Smooth muscle cell (in vitro differentiated cells): ENCODE data around the gene MRPS6. TPM values are rescaled to one million over a fixed set of nuclear protein-coding genes. Genes with fewer than 3 reads are reported as not detected.

ENCODE experiments used
- DNase-seq: peaks from one replicate; lab custom pipeline; 2025; ENCODE audit not compliant: unreplicated experiment; lab: John Stamatoyannopoulos, UW
- H2AFZ ChIP-seq: fragments of 200-600 bp; sonication (generic); 2 replicates; pipeline ENCODE4 v1.6.0; 2016; ENCODE audit warnings: antibody characterized with exemption, low read depth, mild to moderate bottlenecking
- H3F3A ChIP-seq: fragments of 200-600 bp; sonication (generic); 2 replicates; pipeline ENCODE4 v1.6.0; 2017; ENCODE audit warnings: antibody characterized with exemption, low read depth
- H3K27ac ChIP-seq: fragments of 200-600 bp; sonication (generic); 2 replicates; pipeline ENCODE4 v1.5.1; 2016; ENCODE audit warnings: low read depth, mild to moderate bottlenecking
- H3K27me3 ChIP-seq: fragments of 200-600 bp; sonication (generic); 2 replicates; pipeline ENCODE4 v1.6.1; 2016; ENCODE audit warnings: low read depth, mild to moderate bottlenecking
- H3K36me3 ChIP-seq: fragments of 200-600 bp; sonication (generic); 2 replicates; pipeline ENCODE4 v1.5.1; 2016; ENCODE audit warnings: low read depth
- H3K4me1 ChIP-seq: fragments of 200-600 bp; sonication (generic); 2 replicates; pipeline ENCODE4 v1.5.1; 2016; ENCODE audit warnings: low read depth
- H3K4me2 ChIP-seq: fragments of 200-600 bp; sonication (generic); 2 replicates; pipeline ENCODE4 v1.6.0; 2016; ENCODE audit warnings: mild to moderate bottlenecking
- H3K4me3 ChIP-seq: fragments of 200-600 bp; sonication (generic); 2 replicates; pipeline ENCODE4 v1.5.1; 2016; ENCODE audit warnings: mild to moderate bottlenecking
- H3K79me2 ChIP-seq: fragments of 200-600 bp; sonication (generic); 2 replicates; pipeline ENCODE4 v1.6.0; 2016; ENCODE audit warnings: low read depth, mild to moderate bottlenecking
- H3K9ac ChIP-seq: fragments of 200-600 bp; sonication (generic); 2 replicates; pipeline ENCODE4 v1.6.0; 2016; ENCODE audit warnings: low read depth
- H3K9me3 ChIP-seq: fragments of 200-600 bp; sonication (generic); replicated peaks from 2 replicates; pipeline ENCODE4 v1.5.1; 2016; ENCODE audit warnings: low read depth
- H4K20me1 ChIP-seq: fragments of 200-600 bp; sonication (generic); 2 replicates; pipeline ENCODE4 v1.6.0; 2016; ENCODE audit warnings: low read depth
- CTCF ChIP-seq: fragments of 200-600 bp; sonication (generic); IDR thresholded peaks from 2 replicates; pipeline ENCODE4 v1.5.1; 2017; ENCODE audit warnings: borderline replicate concordance, mild to moderate bottlenecking, antibody characterized with exemption; ENCODE audit not compliant: insufficient read depth, poor library complexity, severe bottlenecking
- WGBS: methylation state at CpG from one replicate; pipeline ENCODE4 v1.1.7; 2016; ENCODE audit warnings: low lambda C conversion rate; 5-methylcytosine and 5-hydroxymethylcytosine counted together
- polyA plus RNA-seq: library from polyadenylated mRNA; unstranded; fragments of >200 nt; fragmentation: Nextera tagmentation; extraction: Ambion mirVana; gene quantifications from 2 replicates; pipeline ENCODE4 v1.2.1, GENCODE V29; 2016
- total RNA-seq: library from RNA; depleted of rRNA; stranded (reverse); fragments of >200 nt; gene quantifications from 2 replicates; pipeline ENCODE4 v1.2.3, GENCODE V29; 2014

MRPS6 gene
- total and polyA plus RNA-seq, 2 experiments from 2014 or later = 47.8 to 152 TPM

DNA sequence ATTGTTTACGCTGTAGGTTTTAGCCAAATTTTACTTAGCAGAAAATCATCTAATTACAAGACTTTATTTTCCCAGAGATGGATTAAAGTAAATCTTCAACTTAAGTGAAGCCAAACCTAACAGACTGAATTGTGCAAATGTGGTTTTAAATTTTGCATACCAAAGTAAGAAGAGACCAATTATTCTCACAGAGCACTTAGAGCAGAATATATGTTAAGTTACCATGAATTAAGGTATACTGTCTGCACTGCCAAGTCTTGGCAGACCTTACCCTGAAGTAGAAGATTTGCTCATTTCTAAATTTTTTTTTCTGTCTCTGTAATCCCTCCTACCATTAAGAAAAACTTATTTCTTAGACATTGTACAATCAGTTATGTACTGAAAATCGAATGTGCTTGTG lies 24.1 kb downstream of the MRPS6 start:
- 99% methylated on average over 2 of the region's 2 CpGs for WGBS
- TF ChIP-seq CTCF = no peak
- H3K4me2 ChIP-seq = no peak overlapping the region
- peaks cover 25% of the 10 kb centered on the region for H3K4me1 ChIP-seq
- peaks cover 84% of the 10 kb centered on the region for H3K79me2 ChIP-seq
- H3K4me3 ChIP-seq = no peak overlapping the region
- no peaks in the 10 kb centered on the region for H3K27me3 ChIP-seq
- H3F3A ChIP-seq = no peaks in the 10 kb centered on the region
- H3K36me3 ChIP-seq = no peaks in the 10 kb centered on the region
- H3K9me3 ChIP-seq = no peaks in the 10 kb centered on the region
- no peak overlapping the region for H3K27ac ChIP-seq
- DNase-seq = no peak
- no peak overlapping the region for H3K9ac ChIP-seq
- no peak overlapping the region for H2AFZ ChIP-seq
- peaks cover 98% of the 10 kb centered on the region for H4K20me1 ChIP-seq

DNA sequence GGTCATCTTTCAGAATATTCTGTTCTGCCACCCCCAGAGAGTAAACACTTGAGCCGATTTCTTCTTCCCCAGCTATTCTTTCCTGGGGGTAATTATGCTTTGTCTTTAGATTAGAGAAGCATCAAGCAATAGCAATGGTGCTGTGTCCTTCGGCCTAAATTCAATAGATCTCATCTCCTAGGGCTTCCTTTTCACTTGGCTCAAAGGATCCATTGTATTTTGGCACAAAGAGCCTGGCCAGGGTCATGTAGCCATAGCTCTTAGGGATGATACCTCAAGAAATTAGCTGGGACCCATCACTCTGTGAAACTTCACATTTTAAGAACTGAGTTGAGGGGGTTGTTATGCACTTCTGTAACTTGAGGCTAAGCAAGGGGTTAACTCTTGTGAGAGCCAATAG lies 27.0 kb downstream of the MRPS6 start:
- H3K36me3 ChIP-seq = no peaks in the 10 kb centered on the region
- H3K4me1 ChIP-seq = peaks cover 27% of the 10 kb centered on the region
- DNase-seq = no peak
- 96% methylated on average over 2 of the region's 2 CpGs for WGBS
- H3K4me2 ChIP-seq = no peak overlapping the region
- no peak for TF ChIP-seq CTCF
- H3K4me3 ChIP-seq = no peak overlapping the region
- H3K9me3 ChIP-seq = no peaks in the 10 kb centered on the region
- no peaks in the 10 kb centered on the region for H3K27me3 ChIP-seq
- no peak overlapping the region for H3K9ac ChIP-seq
- H2AFZ ChIP-seq = no peak overlapping the region
- H3F3A ChIP-seq = no peaks in the 10 kb centered on the region
- H3K79me2 ChIP-seq = peaks cover 92% of the 10 kb centered on the region
- H3K27ac ChIP-seq = no peak overlapping the region
- H4K20me1 ChIP-seq = peaks cover 100% of the 10 kb centered on the region

- H3K27me3 ChIP-seq = no peaks in the 10 kb centered on the region
- no peak for DNase-seq
- no peak for TF ChIP-seq CTCF
- H3F3A ChIP-seq = no peaks in the 10 kb centered on the region
- H4K20me1 ChIP-seq = peaks cover 100% of the 10 kb centered on the region
- H3K79me2 ChIP-seq = peaks cover 91% of the 10 kb centered on the region
- H3K4me1 ChIP-seq = peaks cover 27% of the 10 kb centered on the region
- no peaks in the 10 kb centered on the region for H3K36me3 ChIP-seq
- no peak overlapping the region for H3K4me2 ChIP-seq
- H3K9ac ChIP-seq = no peak overlapping the region
- no peak overlapping the region for H2AFZ ChIP-seq
- WGBS = 64% methylated on average over 4 of the region's 4 CpGs
- H3K27ac ChIP-seq = no peak overlapping the region
- H3K4me3 ChIP-seq = no peak overlapping the region
- no peaks in the 10 kb centered on the region for H3K9me3 ChIP-seq
Observed at GRCh38 chr21:34100790-34101189, 27.4 kb downstream of the MRPS6 start.

DNA sequence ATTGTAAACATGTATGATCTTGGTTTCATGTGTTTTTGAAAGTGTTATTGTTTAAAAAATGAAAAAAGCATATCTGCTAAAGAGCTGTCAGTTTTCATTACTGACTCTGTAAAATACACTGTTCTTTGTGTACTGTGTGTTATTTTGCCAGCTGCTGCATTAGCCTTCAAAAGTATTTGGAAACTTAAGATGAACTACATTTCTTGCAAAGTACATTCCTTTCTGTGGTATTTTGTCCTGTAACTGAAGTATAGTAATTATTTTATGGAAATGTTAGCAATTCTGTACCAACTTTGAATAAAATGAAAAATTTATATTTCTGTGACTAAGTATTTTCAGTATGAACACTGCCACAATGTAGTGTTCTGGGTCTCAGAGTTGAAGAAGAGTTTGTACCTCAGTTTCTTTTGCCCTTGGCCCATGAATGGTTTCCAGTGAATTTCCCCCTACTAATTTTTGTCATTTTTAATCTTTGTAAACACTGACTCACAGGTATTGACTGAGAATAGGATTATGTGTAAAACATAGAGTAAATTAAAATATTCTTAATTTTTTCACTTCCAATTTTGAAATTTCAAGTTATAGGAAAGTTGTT lies 32.7 kb downstream of the MRPS6 start:
- TF ChIP-seq CTCF = no peak
- Histone ChIP-seq H3K9me3 (no peaks in the 10 kb centered on the region), H3K4me1 (peaks cover 24% of the 10 kb centered on the region), H3K27ac (no peak overlapping the region), H3K4me2 (no peak overlapping the region), H3K4me3 (no peak overlapping the region), H3F3A (no peaks in the 10 kb centered on the region), H2AFZ (no peak overlapping the region), H3K9ac (no peak overlapping the region), H3K27me3 (no peaks in the 10 kb centered on the region), H3K36me3 (no peaks in the 10 kb centered on the region), H3K79me2 (peaks cover 74% of the 10 kb centered on the region), H4K20me1 (peaks cover 100% of the 10 kb centered on the region)
- no peak for DNase-seq
